ENCODE measurements around the gene GALNT2. TPM values are rescaled to one million over a fixed set of nuclear protein-coding genes. Genes with fewer than 3 reads are reported as not detected.

GALNT2 gene
- polyA plus RNA-seq, 1 donor, result 62.2 TPM

GRCh38 chr1:230145953-230146476 is 79.0 kb downstream of the GALNT2 start:
- DNase-seq (ENCODE audit: low read depth), result no peak

GRCh38 chr1:230146709-230147108 is 79.7 kb downstream of the GALNT2 start:
- DNase-seq (ENCODE audit: low read depth), result no peak

GRCh38 chr1:230147253-230148125 is 80.5 kb downstream of the GALNT2 start:
- no peak for DNase-seq (ENCODE audit: low read depth)

- no peak for DNase-seq (ENCODE audit: low read depth)
Observed at GRCh38 chr1:230148126-230148652, 81.2 kb downstream of the GALNT2 start.

- no peak for DNase-seq (ENCODE audit: low read depth)
Observed at GRCh38 chr1:230148768-230149469, 81.9 kb downstream of the GALNT2 start.

- no peak for DNase-seq (ENCODE audit: low read depth)
Observed at GRCh38 chr1:230149751-230150584, 82.9 kb downstream of the GALNT2 start.

- DNase-seq (ENCODE audit: low read depth), result no peak
Observed at GRCh38 chr1:230150615-230151014, 83.6 kb downstream of the GALNT2 start.

- no peak for DNase-seq (ENCODE audit: low read depth)
Observed at GRCh38 chr1:230151924-230152468, 85.0 kb downstream of the GALNT2 start.

GRCh38 chr1:230152999-230153398 is 86.0 kb downstream of the GALNT2 start:
- no peak for DNase-seq (ENCODE audit: low read depth)

GRCh38 chr1:230153641-230154296 is 86.7 kb downstream of the GALNT2 start:
- no peak for DNase-seq (ENCODE audit: low read depth)

- no peak for DNase-seq (ENCODE audit: low read depth)
Observed at GRCh38 chr1:230155021-230155420, 88.0 kb downstream of the GALNT2 start.

- DNase-seq (ENCODE audit: low read depth), result no peak
Observed at GRCh38 chr1:230156068-230156467, 89.0 kb downstream of the GALNT2 start.

- no peak for DNase-seq (ENCODE audit: low read depth)
Observed at GRCh38 chr1:230156536-230156935, 89.5 kb downstream of the GALNT2 start.

GRCh38 chr1:230157420-230158390 is 90.7 kb downstream of the GALNT2 start:
- no peak for DNase-seq (ENCODE audit: low read depth)

- DNase-seq (ENCODE audit: low read depth), result no peak
Observed at GRCh38 chr1:230158415-230159291, 91.6 kb downstream of the GALNT2 start.

GRCh38 chr1:230159580-230159979 is 92.5 kb downstream of the GALNT2 start:
- DNase-seq (ENCODE audit: low read depth), result no peak

GRCh38 chr1:230160957-230161771 is 94.1 kb downstream of the GALNT2 start:
- no peak for DNase-seq (ENCODE audit: low read depth)

GRCh38 chr1:230163205-230163604 is 96.2 kb downstream of the GALNT2 start:
- DNase-seq (ENCODE audit: low read depth), result peak; percentile 63
